ES-I3 (cell line): Measurements from ENCODE around the gene HEPHL1.
"Not testable (repeated sequence)": the region's sequence is repeated elsewhere in the genome, so short reads cannot be mapped to it uniquely, and the experiment has no call there.

Source experiments
- H3K36me3 ChIP-seq: 2 replicates; pipeline ENCODE4 v1.6.1; 2013; ENCODE audit warnings: mild to moderate bottlenecking, low read length, control low read depth, moderate library complexity; ENCODE audit not compliant: insufficient read depth
- H3K4me1 ChIP-seq: 2 replicates; pipeline ENCODE4 v1.6.1; 2013; ENCODE audit warnings: mild to moderate bottlenecking, control low read depth, low read length; ENCODE audit not compliant: insufficient read depth
- H3K9ac ChIP-seq: 2 replicates; pipeline ENCODE4 v1.6.1; 2013; ENCODE audit warnings: low read depth, mild to moderate bottlenecking, low read length, moderate library complexity
- H3K9me3 ChIP-seq: 2 replicates; pipeline ENCODE4 v1.6.1; 2013; ENCODE audit warnings: mild to moderate bottlenecking, low read length, moderate library complexity; ENCODE audit not compliant: control insufficient read depth, insufficient read depth

HEPHL1 gene

GRCh38 chr11:94150056-94150455 is 128.9 kb downstream of the HEPHL1 start:
- Histone ChIP-seq H3K9ac (no peak overlapping the region), H3K4me1 (peaks cover 30% of the 10 kb centered on the region), H3K9me3 (no peaks in the 10 kb centered on the region), H3K36me3 (no peaks in the 10 kb centered on the region)

DNA sequence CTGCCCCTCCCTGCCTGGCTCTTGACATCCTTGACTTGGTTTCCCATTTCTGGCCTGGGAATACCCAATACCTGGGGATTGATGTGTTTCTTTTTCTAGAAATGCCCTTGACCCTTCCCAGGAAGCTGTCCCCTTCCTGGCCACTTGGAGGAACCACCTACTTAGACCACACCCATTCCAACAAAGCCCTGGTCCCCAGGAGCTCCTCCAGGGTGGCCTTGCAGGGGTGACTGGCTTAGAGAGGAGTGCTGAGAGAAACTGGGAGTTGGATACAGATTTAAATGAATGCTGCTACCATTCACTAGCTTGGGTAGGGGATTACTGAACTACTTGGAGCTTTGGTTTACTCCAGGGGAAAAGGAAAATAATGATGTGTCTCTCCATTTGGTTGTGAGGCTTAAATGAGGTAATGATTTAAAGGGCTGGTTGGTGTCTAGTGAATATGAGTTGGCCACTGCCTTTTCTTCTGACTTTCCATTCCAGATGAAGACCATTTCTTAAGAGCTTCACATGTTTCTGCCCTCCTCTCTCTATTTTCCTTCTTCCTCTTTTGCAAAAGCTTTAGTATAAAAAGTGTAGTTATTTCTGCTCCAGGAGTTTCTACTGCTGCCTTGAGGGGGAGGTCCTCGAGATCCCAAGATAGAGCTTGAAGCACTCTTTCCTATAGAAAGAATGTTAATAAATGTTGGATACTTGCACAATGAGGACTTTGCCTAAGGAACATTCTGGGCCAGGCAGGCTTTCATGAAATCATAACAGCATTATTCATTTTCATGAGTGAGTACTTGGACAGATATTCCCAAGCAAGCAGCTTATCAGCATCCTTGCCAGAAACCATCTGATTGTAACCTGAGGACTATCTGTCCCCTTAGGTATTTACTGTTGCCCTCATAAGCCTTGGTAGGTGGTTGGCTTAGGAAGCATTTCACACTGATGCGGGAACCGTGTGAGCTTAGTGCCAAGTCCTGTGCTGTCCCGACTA is 129.8 kb downstream of the HEPHL1 start:
- H3K9me3 ChIP-seq, result no peaks in the 10 kb centered on the region
- no peak overlapping the region for H3K9ac ChIP-seq
- H3K4me1 ChIP-seq, result peaks cover 30% of the 10 kb centered on the region
- H3K36me3 ChIP-seq, result no peaks in the 10 kb centered on the region

GRCh38 chr11:94151903-94152677 is 130.9 kb downstream of the HEPHL1 start:
- Histone ChIP-seq H3K36me3 (no peaks in the 10 kb centered on the region), H3K4me1 (peaks cover 30% of the 10 kb centered on the region), H3K9me3 (no peaks in the 10 kb centered on the region), H3K9ac (no peak overlapping the region)

DNA sequence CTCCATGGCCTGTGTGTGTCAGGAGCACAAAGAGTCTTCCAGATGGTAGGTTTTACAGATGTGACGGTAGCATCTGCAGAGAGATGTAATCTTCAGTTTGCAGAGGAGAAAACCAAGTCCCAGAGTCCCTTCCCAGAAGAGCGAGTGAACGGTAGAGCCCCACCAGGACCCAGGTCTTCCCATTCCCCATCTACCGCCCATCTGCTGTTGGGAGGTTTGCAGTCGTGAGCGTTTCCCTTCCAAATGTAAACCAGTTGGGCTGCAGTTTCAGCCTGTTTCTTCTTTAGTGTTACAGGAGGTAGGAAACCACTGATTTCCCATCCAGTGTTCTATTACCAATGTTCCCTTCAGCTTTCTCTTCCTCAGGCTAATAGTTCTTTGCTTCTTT is 131.5 kb downstream of the HEPHL1 start:
- Histone ChIP-seq H3K9ac (no peak overlapping the region), H3K9me3 (no peaks in the 10 kb centered on the region), H3K36me3 (no peaks in the 10 kb centered on the region), H3K4me1 (peaks cover 30% of the 10 kb centered on the region)

DNA sequence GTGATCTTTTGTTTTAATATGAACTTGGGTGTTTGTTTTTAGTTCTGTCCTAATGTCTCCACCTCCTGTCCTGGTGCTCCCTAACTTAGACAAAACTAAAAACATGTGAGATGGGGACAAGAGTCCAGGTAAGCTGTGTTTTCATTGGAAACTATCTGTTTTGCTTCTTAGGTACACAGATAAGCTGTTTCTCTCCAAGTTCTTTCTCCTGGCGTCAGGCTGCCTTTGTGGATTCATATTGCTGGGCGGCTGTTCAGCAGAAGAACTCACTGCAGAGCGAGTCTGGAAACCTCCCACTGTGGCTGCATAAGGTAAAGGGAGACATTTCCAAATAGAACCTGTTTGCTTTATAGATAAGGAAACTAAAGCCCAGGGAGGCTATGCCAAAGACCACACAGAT is 132.2 kb downstream of the HEPHL1 start:
- Histone ChIP-seq H3K4me1 (peaks cover 30% of the 10 kb centered on the region), H3K9me3 (no peaks in the 10 kb centered on the region), H3K36me3 (no peaks in the 10 kb centered on the region), H3K9ac (no peak overlapping the region)

- Histone ChIP-seq H3K4me1 (peaks cover 30% of the 10 kb centered on the region), H3K36me3 (no peaks in the 10 kb centered on the region)
Measured at GRCh38 chr11:94154095-94154856, 133.1 kb downstream of the HEPHL1 start.

GRCh38 chr11:94157339-94157738 is 136.2 kb downstream of the HEPHL1 start:
- H3K36me3 ChIP-seq, H3K9ac ChIP-seq, H3K9me3 ChIP-seq: not testable (repeated sequence)
- H3K4me1 ChIP-seq, result peaks cover 18% of the 10 kb centered on the region

More at GRCh38 chr11:94154095-94154856, 133.1 kb downstream of the HEPHL1 start:
- no peak overlapping the region for H3K9ac ChIP-seq
- no peaks in the 10 kb centered on the region for H3K9me3 ChIP-seq
